LNCaP clone FGC (cell line): ENCODE measurements around the gene SLFN13.

ENCODE experiments used
- DNase-seq: peaks from one replicate; pipeline ENCODE4 v3.0.0-alpha.2; 2011; ENCODE audit warnings: low read depth
- H3K4me3 ChIP-seq: 2 replicates; pipeline ENCODE4 v1.5.1; 2011; ENCODE audit warnings: mild to moderate bottlenecking, low read depth, low read length, control low read depth
- CTCF ChIP-seq: IDR thresholded peaks from 2 replicates; pipeline ENCODE4 v1.5.1; 2012; ENCODE audit warnings: mild to moderate bottlenecking; ENCODE audit not compliant: control insufficient read depth, insufficient read depth; ENCODE audit errors: extremely low read depth

The SLFN13 gene, protein sequence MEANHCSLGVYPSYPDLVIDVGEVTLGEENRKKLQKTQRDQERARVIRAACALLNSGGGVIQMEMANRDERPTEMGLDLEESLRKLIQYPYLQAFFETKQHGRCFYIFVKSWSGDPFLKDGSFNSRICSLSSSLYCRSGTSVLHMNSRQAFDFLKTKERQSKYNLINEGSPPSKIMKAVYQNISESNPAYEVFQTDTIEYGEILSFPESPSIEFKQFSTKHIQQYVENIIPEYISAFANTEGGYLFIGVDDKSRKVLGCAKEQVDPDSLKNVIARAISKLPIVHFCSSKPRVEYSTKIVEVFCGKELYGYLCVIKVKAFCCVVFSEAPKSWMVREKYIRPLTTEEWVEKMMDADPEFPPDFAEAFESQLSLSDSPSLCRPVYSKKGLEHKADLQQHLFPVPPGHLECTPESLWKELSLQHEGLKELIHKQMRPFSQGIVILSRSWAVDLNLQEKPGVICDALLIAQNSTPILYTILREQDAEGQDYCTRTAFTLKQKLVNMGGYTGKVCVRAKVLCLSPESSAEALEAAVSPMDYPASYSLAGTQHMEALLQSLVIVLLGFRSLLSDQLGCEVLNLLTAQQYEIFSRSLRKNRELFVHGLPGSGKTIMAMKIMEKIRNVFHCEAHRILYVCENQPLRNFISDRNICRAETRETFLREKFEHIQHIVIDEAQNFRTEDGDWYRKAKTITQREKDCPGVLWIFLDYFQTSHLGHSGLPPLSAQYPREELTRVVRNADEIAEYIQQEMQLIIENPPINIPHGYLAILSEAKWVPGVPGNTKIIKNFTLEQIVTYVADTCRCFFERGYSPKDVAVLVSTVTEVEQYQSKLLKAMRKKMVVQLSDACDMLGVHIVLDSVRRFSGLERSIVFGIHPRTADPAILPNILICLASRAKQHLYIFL

GRCh38 chr17:35448214-35448898 lies at the start of gene SLFN13:
Gene SLFN13, minus strand, starts transcription at chr17:35448766. Its CDS starts 3,086 bp downstream, at chr17:35445680.
- no peak for DNase-seq
- H3K4me3 ChIP-seq: no peak within 1 kb of the TSS
- TF ChIP-seq CTCF: no peak

GRCh38 chr17:35496451-35497290 lies 48.1 kb upstream of the SLFN13 start:
- no peak overlapping the region for H3K4me3 ChIP-seq
- no peak for DNase-seq
- TF ChIP-seq CTCF: no peak

DNA sequence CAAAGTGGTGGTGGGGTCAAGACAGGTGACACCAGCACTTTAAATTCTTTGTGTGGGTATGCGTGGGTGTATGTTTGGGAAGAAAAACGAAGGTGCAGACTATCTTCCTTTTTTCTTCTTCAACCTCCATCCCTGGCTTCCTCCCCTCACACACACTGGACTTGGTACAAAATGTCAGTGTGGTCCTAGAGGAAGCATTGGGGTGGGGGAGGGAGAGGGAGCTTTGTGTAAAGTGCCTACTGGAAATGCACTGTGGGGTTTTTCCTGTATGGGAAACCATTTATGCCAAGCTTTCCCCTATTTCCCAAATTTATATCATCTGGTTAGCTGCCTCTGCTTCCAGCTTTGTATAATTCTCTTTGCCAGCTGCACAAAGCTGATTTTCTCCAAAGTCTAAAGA lies 44.5 kb upstream of the SLFN13 start:
- no peak overlapping the region for H3K4me3 ChIP-seq
- no peak for TF ChIP-seq CTCF
- no peak for DNase-seq

DNA sequence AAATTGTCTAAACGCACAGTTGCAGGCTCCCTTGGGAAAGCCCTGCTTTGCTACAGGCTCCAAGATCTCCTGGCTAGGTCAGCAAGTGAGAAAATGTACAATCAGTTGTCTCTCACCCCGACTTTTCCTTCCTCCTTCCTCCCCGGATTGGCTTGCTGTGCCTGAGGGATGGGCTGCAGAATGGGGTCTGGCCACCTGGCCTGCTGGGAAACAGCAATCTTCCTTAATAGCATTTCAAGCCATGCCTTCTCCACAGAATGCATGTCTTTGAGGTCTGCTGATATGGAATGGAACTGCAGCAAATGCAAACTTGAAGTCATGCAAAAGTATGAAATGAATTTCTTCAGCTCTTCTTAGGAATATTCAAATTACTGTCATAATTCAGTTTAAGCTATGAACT lies 42.9 kb upstream of the SLFN13 start:
- TF ChIP-seq CTCF: no peak
- H3K4me3 ChIP-seq: no peak overlapping the region
- DNase-seq: no peak

GRCh38 chr17:35489944-35490343 lies 41.4 kb upstream of the SLFN13 start:
- no peak for DNase-seq
- no peak overlapping the region for H3K4me3 ChIP-seq
- no peak for TF ChIP-seq CTCF

DNA sequence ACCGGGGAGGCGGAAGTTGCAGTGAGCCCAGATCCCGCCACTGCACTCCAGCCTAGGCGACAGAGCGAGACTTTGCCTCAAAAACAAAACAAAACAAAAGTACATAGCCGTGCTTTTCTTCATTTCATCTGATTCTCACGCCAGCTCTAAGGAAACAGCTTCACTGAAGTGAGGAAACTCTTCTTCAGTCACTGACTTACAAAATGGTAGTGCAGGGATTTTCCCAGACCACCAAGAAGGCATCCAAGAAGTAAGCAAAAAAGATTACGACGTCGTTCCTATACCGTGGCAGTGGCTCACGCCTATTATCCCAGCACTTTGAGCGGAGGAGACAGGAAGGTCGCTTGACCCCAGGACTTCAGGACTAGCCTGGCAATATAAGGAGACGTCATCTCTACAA lies 40.4 kb upstream of the SLFN13 start:
- TF ChIP-seq CTCF: no peak
- no peak overlapping the region for H3K4me3 ChIP-seq
- no peak for DNase-seq
